NOMO-1 treated with DMSO at 0.1 percent for 48 hours (cell line): Measurements from ENCODE around the gene CCDC33.
A peak's percentile ranks its signal among the peaks of the same experiment; 100 is the strongest.
"Not testable (repeated sequence)": the region's sequence is repeated elsewhere in the genome, so short reads cannot be mapped to it uniquely, and the experiment has no call there.

Experiments
- DNase-seq: peaks from one replicate; lab custom pipeline; 2025; ENCODE audit not compliant: unreplicated experiment; lab: John Stamatoyannopoulos, UW

Gene CCDC33

DNA sequence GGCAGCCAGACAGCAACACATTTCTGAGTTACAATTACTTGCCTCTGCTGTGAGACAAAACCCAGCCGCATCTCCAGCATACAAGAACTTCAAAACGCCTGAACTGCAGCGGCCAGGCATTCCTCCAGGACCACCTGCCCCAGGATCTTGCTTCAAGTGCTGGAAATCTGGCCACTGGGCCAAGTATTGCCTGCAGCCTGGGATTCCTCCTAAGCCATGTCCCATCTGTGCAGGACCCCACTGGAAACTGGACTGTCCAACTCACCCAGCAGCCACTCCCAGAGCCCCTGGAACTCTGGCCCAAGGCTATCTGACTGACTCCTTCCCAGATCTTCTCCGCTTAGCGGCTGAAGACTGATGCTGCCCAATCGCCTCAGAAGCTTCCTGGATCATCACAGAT is 119.9 kb downstream of the CCDC33 start:
- not testable (repeated sequence) for DNase-seq

GRCh38 chr15:74357514-74357913 is 121.4 kb downstream of the CCDC33 start:
- DNase-seq, result peak; percentile 48

- DNase-seq, result not testable (repeated sequence)
These were observed 123.2 kb downstream of the CCDC33 start for GRCh38 chr15:74359376-74359775.

DNA sequence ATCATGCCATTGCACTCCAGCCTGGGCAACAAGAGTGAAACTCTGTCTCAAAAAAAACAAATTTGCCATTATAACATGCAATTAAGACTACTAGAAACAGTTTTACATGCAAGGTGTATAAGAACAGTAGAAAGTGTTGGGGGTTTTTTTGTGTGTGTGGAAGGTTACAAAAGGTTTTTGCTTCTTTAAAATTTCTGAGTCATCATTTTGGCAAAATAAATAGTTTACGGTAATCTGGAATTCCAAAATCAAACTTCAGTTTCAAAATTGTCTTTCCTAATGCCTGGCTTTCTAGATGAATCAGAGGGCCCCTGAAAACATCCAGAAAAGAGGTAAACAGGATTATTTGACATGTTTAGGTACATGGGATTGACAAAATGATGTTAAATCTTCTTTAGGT is 124.7 kb downstream of the CCDC33 start:
- DNase-seq, result not testable (repeated sequence)

- no peak for DNase-seq
These were observed 126.4 kb downstream of the CCDC33 start for GRCh38 chr15:74362482-74362881.

GRCh38 chr15:74364936-74365597 is 128.9 kb downstream of the CCDC33 start:
- DNase-seq, result no peak

DNA sequence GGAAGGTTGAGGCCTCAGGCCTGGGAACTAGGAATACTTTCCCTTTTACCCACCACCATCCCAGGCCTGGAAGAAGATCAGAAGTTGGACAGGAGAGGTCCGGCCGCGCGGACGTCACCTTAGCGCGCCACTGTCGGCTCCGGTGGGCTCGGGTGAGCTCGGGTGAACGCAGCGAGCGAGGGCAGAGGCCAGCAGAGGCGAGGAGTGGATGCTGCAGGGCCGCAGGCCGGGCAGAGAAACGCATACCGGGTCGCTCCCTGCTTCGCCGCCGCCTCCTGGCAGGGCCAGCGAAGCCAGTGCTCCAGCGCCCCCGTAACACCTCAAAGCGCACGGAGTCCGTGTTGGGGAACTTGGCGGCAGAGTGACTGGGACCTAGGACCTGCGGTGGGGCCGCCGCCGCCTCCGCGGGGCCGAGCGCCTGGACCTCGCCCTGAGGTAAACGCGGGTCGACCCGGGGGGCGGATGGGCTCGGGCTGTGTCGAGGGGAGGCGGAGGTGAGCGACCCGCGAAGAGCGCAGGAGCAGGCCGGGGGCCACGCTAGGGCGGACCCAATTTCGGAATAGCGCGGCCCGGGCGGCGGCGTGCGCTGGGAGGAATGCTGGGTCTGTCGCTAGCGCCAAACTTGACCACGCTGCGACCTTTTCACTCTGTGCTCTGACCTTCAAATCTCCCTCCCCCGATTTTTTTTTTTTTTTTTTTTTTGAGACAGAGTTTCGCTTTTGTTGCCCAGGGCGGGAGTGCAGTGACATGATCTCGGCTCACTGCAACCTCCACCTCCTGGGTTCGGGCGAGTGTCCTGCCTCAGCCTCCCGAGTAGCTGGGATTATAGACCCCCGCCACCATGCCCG is 129.7 kb downstream of the CCDC33 start:
- no peak for DNase-seq

DNA sequence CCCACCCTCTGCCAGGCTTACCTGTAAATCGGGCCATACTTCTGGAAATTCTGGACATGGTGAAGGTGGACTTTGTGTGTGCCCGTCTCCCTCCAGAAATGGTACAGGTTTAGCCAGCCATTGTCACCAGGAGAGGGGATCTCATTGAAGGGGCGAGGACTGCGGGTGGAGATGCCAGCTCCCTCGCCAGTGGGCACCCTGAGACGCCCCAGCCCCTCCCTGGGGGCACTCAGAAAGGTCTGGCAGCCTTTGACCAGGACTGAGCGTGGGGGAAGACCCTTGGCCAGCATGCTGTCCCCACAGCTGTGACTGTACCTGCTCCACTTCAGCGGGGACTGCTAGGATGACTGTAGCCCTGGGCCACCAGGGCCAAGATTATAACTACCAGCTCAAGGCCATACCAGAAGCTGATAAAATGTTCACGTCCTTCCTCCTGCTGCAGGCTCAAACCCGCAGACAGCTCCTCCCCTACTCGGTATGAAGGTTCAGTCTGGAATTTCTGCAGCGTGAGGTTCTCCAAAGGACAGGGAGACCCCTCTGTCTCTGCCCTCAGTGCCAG is 131.2 kb downstream of the CCDC33 start, which contains the start of gene CYP11A1:
Gene CYP11A1, minus strand, starts transcription at position 351 of the 559 bp plus-strand sequence. Its CDS starts 61 bp downstream, at position 290.
- no peak for DNase-seq

DNA sequence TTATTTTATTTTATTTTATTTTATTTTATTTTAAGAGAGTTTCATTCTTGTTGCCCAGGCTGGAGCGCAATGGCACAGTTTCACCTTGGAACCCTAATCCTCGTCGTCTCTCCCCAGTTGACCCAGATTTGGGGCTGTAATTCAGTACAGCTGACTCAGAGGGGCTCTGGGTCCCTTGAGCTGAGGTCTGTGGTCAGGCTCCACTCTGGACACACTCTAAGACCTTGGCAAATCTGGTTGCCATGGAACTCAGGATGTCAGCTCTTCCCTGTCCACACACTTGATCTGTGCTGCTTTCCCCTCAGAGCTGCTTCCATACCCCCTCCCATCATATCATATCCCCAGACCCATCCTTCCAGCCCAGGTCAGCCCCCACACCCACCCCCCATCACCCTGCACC is 132.0 kb downstream of the CCDC33 start:
- no peak for DNase-seq

- DNase-seq, result no peak
These were observed 133.1 kb downstream of the CCDC33 start for GRCh38 chr15:74369084-74369745.

DNA sequence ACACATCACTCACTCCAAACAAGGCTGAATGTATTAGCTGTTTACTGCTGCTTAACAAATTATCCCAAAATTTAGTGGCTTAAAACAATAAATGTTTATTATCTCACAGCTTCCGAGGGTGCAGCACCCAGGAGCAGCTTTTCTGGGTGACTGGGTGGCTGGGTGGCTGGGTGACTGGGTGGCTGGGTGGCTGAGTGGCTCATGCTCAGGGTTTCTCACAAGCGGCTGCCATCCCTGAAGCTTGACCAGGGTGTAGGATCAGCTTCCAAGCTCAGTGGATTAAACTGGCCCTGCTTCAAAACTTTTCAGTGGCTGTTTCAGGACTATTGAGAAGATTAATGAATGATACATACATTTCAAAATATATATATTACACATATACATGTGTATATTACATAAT is 133.6 kb downstream of the CCDC33 start:
- DNase-seq, result no peak

DNA sequence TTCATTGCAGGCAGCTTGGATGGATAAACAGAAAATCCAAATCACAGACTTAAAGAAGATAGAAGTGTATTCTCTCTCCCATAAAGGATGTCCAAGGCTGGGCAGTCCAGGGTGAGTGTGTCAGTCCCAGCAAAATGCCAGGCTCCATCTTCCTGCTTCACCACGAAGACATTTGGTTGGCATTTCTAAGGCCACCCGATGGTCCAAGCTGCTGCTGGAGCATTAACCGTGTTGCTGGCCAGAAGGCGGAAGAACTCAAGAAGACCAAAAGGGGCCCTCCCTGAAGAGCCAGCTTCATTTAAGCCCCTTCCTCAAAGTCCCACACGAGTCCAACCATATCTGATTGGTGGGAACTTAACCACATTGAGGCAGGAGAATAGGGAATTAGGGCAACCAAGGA is 134.3 kb downstream of the CCDC33 start:
- no peak for DNase-seq

- no peak for DNase-seq
These were observed 137.0 kb downstream of the CCDC33 start for GRCh38 chr15:74373056-74373650.

GRCh38 chr15:74373731-74374647 is 137.9 kb downstream of the CCDC33 start:
- DNase-seq, result peak; percentile 80

- DNase-seq, result no peak
These were observed 138.6 kb downstream of the CCDC33 start for GRCh38 chr15:74374648-74375302.

DNA sequence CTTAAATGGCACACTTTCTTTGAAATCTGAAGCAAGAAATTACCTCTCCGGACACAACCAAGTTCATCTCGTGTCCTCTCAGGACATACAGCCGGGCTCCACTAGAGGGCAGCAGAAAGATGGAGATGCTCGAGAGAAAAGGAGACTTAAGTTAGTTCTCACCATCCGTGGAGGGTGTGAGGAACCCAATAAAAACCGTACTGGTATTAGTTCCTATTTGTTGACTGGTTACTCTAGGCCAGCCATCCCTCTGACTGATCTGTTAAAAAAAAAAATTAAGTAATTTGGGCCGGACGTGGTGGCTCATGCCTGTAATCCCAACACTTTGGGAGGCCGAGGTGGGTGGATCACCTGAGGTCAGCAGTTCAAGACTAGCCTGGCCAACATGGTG is 139.2 kb downstream of the CCDC33 start:
- DNase-seq, result peak; percentile 78

- DNase-seq, result no peak
These were observed 140.1 kb downstream of the CCDC33 start for GRCh38 chr15:74376226-74376625.

DNA sequence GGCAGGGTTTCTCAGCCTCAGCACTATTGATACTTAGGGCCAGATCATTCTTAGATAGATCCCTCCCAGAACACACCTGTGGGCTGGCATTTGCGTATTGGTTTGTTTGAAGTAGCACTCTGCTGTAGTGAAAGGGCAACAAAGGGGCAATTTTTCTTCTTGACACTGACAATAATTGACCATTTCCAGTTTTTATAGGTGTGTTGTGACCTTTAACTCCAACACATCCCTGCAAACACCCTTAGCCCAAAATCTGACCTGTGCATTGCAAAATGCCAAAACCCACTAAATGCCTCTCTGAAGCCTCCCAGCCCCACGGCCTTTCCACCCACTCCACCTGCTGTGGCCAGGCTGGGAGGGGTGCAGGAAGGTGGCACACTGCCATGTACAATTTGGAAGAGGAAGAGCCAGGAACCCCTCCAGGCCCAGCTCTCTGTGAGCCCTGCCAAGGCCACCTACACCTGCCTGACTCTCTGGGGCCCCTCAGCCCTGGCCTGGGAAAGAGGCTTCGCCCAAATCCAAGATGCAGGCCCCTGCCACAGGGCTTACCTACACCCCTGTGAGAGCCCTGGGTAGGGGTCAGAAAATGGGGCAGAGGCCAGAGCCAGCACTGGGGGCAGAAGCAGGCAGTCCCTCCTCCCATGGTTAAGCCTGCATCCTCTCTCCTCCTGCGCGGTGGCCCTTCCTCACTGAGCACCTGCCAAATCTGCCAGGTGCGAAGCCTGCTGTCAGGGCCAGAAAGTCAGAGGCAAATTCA is 140.9 kb downstream of the CCDC33 start:
- no peak for DNase-seq
